Spleen (tissue), 7 donors: Measurements from ENCODE around the gene CNMD.

Experiments
- POLR2A ChIP-seq, 3 donors: fragments of 450-650 bp; IDR thresholded peaks; one replicate each; pipeline ENCODE4 v1.5.1; 2017; ENCODE audit warnings: antibody characterized with exemption in 3 of 3, mild to moderate bottlenecking in 1 of 3
- POLR2AphosphoS5 ChIP-seq, 3 donors: sonication (generic); formaldehyde crosslinking; IDR thresholded peaks; one replicate each; pipeline ENCODE4 v1.5.1; 2017; ENCODE audit warnings: antibody characterized with exemption in 3 of 3
- TF ChIP-seq, protein P1 (sequence below), 11 experiments: fragments of 200-600 bp in 7 of 11; fragments of 450-650 bp in 4 of 11; sonication (generic) in 4 of 11; IDR thresholded peaks in 8 of 11; conservative IDR thresholded peaks in 3 of 11; 1 replicate in 7 of 11; 2 replicates in 4 of 11; pipeline versions ENCODE4 v1.4.0 to v1.8.0; 2016 to 2021; ENCODE audit warnings: antibody characterized with exemption in 11 of 11, inconsistent platforms in 4 of 11, mild to moderate bottlenecking in 1 of 11
- donor health status: DM: no; HTN: no; CAD: no; lungs with moderate emphysema.
- donor health status: DM: no; HTN: no; CAD: no.
- donor health status: DM: no; HTN: no; CAD: no.

DNA sequence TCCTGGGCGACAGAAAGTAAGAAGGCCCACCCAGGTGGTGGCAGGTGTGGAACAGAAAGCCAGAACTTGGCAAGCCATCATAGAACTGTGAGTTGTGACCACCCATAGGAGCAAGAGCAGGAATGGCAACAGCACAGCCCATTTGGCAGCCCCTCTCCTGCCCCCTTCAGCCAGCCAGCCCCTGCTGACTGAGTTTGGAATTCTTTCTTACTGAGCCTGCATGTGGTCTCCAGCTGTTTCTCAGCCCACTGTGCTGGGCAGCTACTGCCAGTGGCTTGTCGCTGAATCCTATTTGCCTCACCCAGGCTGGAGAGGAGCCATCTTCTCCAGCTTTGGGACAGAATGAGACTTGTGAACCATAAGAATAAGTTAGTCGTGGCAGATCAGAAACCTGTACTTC lies 28.3 kb downstream of the CNMD start:
- TF ChIP-seq, protein P1, sequence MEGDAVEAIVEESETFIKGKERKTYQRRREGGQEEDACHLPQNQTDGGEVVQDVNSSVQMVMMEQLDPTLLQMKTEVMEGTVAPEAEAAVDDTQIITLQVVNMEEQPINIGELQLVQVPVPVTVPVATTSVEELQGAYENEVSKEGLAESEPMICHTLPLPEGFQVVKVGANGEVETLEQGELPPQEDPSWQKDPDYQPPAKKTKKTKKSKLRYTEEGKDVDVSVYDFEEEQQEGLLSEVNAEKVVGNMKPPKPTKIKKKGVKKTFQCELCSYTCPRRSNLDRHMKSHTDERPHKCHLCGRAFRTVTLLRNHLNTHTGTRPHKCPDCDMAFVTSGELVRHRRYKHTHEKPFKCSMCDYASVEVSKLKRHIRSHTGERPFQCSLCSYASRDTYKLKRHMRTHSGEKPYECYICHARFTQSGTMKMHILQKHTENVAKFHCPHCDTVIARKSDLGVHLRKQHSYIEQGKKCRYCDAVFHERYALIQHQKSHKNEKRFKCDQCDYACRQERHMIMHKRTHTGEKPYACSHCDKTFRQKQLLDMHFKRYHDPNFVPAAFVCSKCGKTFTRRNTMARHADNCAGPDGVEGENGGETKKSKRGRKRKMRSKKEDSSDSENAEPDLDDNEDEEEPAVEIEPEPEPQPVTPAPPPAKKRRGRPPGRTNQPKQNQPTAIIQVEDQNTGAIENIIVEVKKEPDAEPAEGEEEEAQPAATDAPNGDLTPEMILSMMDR (IDR thresholded peaks at IDR 0.05 in 8 of 11, conservative IDR thresholded peaks at IDR 0.05 in 3 of 11), result no peak
- TF ChIP-seq POLR2A (IDR thresholded peaks at IDR 0.05), result no peak
- TF ChIP-seq POLR2AphosphoS5 (IDR thresholded peaks at IDR 0.05), result no peak
